GM18502 (cell line): ENCODE measurements around the gene ST8SIA5.
"Not testable (repeated sequence)": the region's sequence is repeated elsewhere in the genome, so short reads cannot be mapped to it uniquely, and the experiment has no call there.

Experiments
- ATAC-seq: cut with Tn5 transposase; IDR thresholded peaks from one replicate; pipeline ENCODE4 v1.9.1; 2021; ENCODE audit warnings: mild to moderate bottlenecking; ENCODE audit not compliant: unreplicated experiment, poor library complexity

Gene ST8SIA5

GRCh38 chr18:46756559-46757201, at the start of gene ST8SIA5:
Gene ST8SIA5, minus strand, starts transcription at chr18:46757053. Its CDS starts 545 bp downstream, at chr18:46756508.
- ATAC-seq, result no peak

- ATAC-seq, result not testable (repeated sequence)
Measured at GRCh38 chr18:46795945-46796344, 39.1 kb upstream of the ST8SIA5 start.

GRCh38 chr18:46794607-46795006, 37.8 kb upstream of the ST8SIA5 start:
- ATAC-seq, result no peak

GRCh38 chr18:46793565-46793964, 36.7 kb upstream of the ST8SIA5 start:
- no peak for ATAC-seq

GRCh38 chr18:46789088-46789487, 32.2 kb upstream of the ST8SIA5 start:
- no peak for ATAC-seq

GRCh38 chr18:46787674-46788073, 30.8 kb upstream of the ST8SIA5 start:
- ATAC-seq, result no peak

- ATAC-seq, result no peak
Measured at GRCh38 chr18:46772357-46772756, 15.5 kb upstream of the ST8SIA5 start.

- no peak for ATAC-seq
Measured at GRCh38 chr18:46771141-46771540, 14.3 kb upstream of the ST8SIA5 start.

GRCh38 chr18:46770708-46771107, 13.9 kb upstream of the ST8SIA5 start:
- no peak for ATAC-seq

GRCh38 chr18:46768166-46768921, 11.5 kb upstream of the ST8SIA5 start:
- no peak for ATAC-seq

GRCh38 chr18:46767217-46767616, 10.4 kb upstream of the ST8SIA5 start:
- ATAC-seq, result no peak

- no peak for ATAC-seq
Measured at GRCh38 chr18:46764586-46764985, 7.7 kb upstream of the ST8SIA5 start.

- ATAC-seq, result no peak
Measured at GRCh38 chr18:46761059-46761769, 4.4 kb upstream of the ST8SIA5 start.

GRCh38 chr18:46759890-46760289, 3.0 kb upstream of the ST8SIA5 start:
- no peak for ATAC-seq

GRCh38 chr18:46756025-46756558, 761 bp downstream of the ST8SIA5 start:
- no peak for ATAC-seq

GRCh38 chr18:46755315-46756024, 1.4 kb downstream of the ST8SIA5 start:
- ATAC-seq, result no peak

GRCh38 chr18:46754661-46755292, 2.1 kb downstream of the ST8SIA5 start:
- ATAC-seq, result no peak

GRCh38 chr18:46754188-46754587, 2.7 kb downstream of the ST8SIA5 start:
- ATAC-seq, result peak; percentile 73

GRCh38 chr18:46751882-46752281, 5.0 kb downstream of the ST8SIA5 start:
- no peak for ATAC-seq

GRCh38 chr18:46750626-46751025, 6.2 kb downstream of the ST8SIA5 start:
- no peak for ATAC-seq
